Left lung (tissue), 10 donors: ENCODE measurements around the gene NUP155. TPM values are rescaled to one million over a fixed set of nuclear protein-coding genes. Genes with fewer than 3 reads are reported as not detected.

Experiments used
- ATAC-seq: fragments of 200-7000 bp; cut with Tn5 transposase; one replicate; pipeline ENCODE4 v1.9.1; 2020; ENCODE audit warnings: moderate library complexity
- DNase-seq, 4 donors: peaks; one replicate each; pipeline ENCODE4 v3.0.0-alpha.2; 2013 to 2020
- H3K27ac ChIP-seq, 2 donors: fragments of 200-600 bp; sonication (generic) in 1 of 2; one replicate each; pipeline versions ENCODE4 v1.5.0 to v1.8.0; 2020 to 2021
- H3K27me3 ChIP-seq, 2 donors: fragments of 200-600 bp; sonication (generic) in 1 of 2; one replicate each; pipeline versions ENCODE4 v1.5.0 to v1.8.0; 2020 to 2021
- H3K36me3 ChIP-seq, 2 donors: fragments of 200-600 bp; sonication (generic) in 1 of 2; one replicate each; pipeline versions ENCODE4 v1.5.0 to v1.8.0; 2020 to 2021
- H3K4me1 ChIP-seq, 2 donors: fragments of 200-600 bp; one replicate each; pipeline ENCODE4 v1.8.0; 2021
- H3K4me3 ChIP-seq, 2 donors: fragments of 200-600 bp; sonication (generic) in 1 of 2; one replicate each; pipeline versions ENCODE4 v1.5.0 to v1.8.0; 2020 to 2021; ENCODE audit warnings: mild to moderate bottlenecking in 1 of 2
- H3K9me3 ChIP-seq, 2 donors: fragments of 200-600 bp; sonication (generic) in 1 of 2; one replicate each; pipeline versions ENCODE4 v1.5.0 to v1.8.0; 2020 to 2021
- CTCF ChIP-seq, 2 donors: fragments of 200-600 bp; sonication (generic) in 1 of 2; IDR thresholded peaks; one replicate each; pipeline versions ENCODE4 v1.5.0 to v1.8.0; 2021; ENCODE audit warnings: antibody characterized with exemption in 2 of 2
- intact Hi-C, 2 donors: fragments of 100-400 bp; cut with DNase I; formaldehyde crosslinking; loops; one replicate each; pipeline versions ENCODE4 v1.11.2 to v1.14.2; 2022
- polyA plus RNA-seq, 6 donors: library from polyadenylated mRNA; unstranded; fragments of 120-200 nt; gene quantifications; one replicate each; pipeline ENCODE4 v1.2.1, GENCODE V29; 2013; ENCODE audit not compliant: insufficient read length in 6 of 6
- total RNA-seq, 2 donors: library from RNA; stranded (reverse); fragmentation: NEBNext Ultra II Directional; extraction: Animal tissue kit (Norgen Biotek cat#: 25700); gene quantifications; one replicate each; pipeline ENCODE4 v1.2.1, GENCODE V29; 2021
- donor health status: DM: no; HTN: yes; CAD: no.
- donor health status: DM: no; HTN: no; CAD: no.

Gene NUP155
- total and polyA plus RNA-seq, 8 donors: 21.7 to 31.0 (median 27.0) TPM

- DNase-seq: no peak
- Histone ChIP-seq H3K4me1 (peaks cover 19 to 26% of the 10 kb centered on the region in 2 donors), H3K9me3 (peaks cover 0 to 9% of the 10 kb centered on the region in 2 donors), H3K4me3 (peak overlapping the region; percentile 65 to 89), H3K27ac (peak overlapping the region; percentile 88 to 90), H3K36me3 (no peaks in the 10 kb centered on the region), H3K27me3 (no peaks in the 10 kb centered on the region)
- intact Hi-C loops: no loop called here
- peak; percentile 3 for ATAC-seq
- no peak for TF ChIP-seq CTCF (IDR thresholded peaks at IDR 0.05)
Measured at GRCh38 chr5:37249815-37250164, 121.1 kb downstream of the NUP155 start.

DNA sequence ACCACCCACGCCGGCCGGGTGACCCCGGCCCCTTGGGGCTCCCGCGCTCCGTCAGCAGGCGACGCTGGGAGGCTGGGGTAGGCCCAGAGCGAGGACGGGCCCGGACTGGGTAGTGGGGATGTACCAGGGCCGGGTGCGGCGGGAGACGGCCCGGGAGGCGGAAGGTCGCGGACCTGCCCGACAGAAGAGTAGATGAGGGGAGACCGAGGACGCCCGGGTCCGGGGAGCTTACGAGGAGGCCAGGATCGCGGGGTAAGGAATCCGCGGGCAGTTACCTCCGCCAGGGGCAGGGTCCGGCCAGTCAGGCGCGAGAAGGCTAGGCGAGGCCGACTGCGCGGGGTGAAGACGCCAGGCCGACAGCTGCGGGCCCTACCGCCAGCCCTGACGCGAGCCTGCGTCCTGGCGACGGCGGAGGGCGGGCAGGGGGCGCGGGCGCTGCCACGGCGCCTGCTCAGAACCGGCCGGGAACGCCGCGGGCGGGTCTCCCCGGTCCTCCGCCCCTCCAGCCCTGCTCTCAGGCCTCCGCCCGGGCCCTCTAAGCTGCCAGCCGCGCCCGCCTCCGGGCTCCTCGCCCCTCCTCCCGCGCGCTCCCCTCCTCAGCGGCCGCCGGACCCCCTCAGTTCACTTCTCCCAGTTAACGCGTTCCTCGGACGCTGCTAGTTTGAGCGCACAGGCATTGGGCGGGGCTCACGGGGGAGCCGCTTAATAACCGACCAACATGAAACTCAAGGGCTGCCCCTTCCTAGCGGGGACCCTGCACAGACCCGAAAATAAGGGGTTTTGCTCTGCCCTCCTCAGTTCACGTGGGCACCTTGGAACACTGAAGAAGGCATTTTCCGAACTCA is 121.7 kb downstream of the NUP155 start, which contains the start of gene CPLANE1:
CPLANE1 (minus strand) TSS at position 407 of the 845 bp plus-strand sequence. CDS start 1,678 bp downstream, outside the sequence.
- H3K4me1 ChIP-seq: peaks cover 19 to 26% of the 10 kb centered on the region in 2 donors
- peaks cover 0 to under 1% of the 10 kb centered on the region in 2 donors for H3K36me3 ChIP-seq
- no peaks in the 10 kb centered on the region for H3K27me3 ChIP-seq
- H3K27ac ChIP-seq: peak within 1 kb of the TSS; percentile 88 to 90
- ATAC-seq (peak; percentile 97), DNase-seq (peak; percentile 80 to 93 (median 90))
- no peak for TF ChIP-seq CTCF (IDR thresholded peaks at IDR 0.05)
- intact Hi-C loops: no loop called here
- H3K9me3 ChIP-seq: peaks cover 0 to 4% of the 10 kb centered on the region in 2 donors
- peak within 1 kb of the TSS; percentile 65 to 89 for H3K4me3 ChIP-seq

GRCh38 chr5:37248421-37248969 is 122.4 kb downstream of the NUP155 start:
- Histone ChIP-seq H3K4me1 (peaks cover 19 to 26% of the 10 kb centered on the region in 2 donors), H3K36me3 (peaks cover 0 to 3% of the 10 kb centered on the region in 2 donors), H3K4me3 (peak overlapping the region; percentile 65 to 89), H3K9me3 (no peaks in the 10 kb centered on the region), H3K27ac (peak overlapping the region; percentile 88 to 90), H3K27me3 (no peaks in the 10 kb centered on the region)
- ATAC-seq (no peak), DNase-seq (peak in 1 of 4 donors; percentile 3)
- no peak for TF ChIP-seq CTCF (IDR thresholded peaks at IDR 0.05)
- intact Hi-C loops: no loop called here

- DNase-seq: no peak
- Histone ChIP-seq H3K9me3 (no peaks in the 10 kb centered on the region), H3K4me3 (no peak overlapping the region)
Measured at GRCh38 chr5:37247496-37247895, 123.4 kb downstream of the NUP155 start.

More at GRCh38 chr5:37247496-37247895, 123.4 kb downstream of the NUP155 start:
- H3K4me1 ChIP-seq: peaks cover 19 to 26% of the 10 kb centered on the region in 2 donors
- H3K36me3 ChIP-seq: peaks cover 3 to 5% of the 10 kb centered on the region in 2 donors
- H3K27ac ChIP-seq: no peak overlapping the region
- intact Hi-C loops: no loop called here
- TF ChIP-seq CTCF (IDR thresholded peaks at IDR 0.05): no peak
- no peak for ATAC-seq
- H3K27me3 ChIP-seq: no peaks in the 10 kb centered on the region
